Measurements from ENCODE around the gene SRGAP1.

- TF ChIP-seq, protein P1, sequence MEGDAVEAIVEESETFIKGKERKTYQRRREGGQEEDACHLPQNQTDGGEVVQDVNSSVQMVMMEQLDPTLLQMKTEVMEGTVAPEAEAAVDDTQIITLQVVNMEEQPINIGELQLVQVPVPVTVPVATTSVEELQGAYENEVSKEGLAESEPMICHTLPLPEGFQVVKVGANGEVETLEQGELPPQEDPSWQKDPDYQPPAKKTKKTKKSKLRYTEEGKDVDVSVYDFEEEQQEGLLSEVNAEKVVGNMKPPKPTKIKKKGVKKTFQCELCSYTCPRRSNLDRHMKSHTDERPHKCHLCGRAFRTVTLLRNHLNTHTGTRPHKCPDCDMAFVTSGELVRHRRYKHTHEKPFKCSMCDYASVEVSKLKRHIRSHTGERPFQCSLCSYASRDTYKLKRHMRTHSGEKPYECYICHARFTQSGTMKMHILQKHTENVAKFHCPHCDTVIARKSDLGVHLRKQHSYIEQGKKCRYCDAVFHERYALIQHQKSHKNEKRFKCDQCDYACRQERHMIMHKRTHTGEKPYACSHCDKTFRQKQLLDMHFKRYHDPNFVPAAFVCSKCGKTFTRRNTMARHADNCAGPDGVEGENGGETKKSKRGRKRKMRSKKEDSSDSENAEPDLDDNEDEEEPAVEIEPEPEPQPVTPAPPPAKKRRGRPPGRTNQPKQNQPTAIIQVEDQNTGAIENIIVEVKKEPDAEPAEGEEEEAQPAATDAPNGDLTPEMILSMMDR (IDR thresholded peaks at IDR 0.05): no peak
- TF ChIP-seq POLR2A (IDR thresholded peaks at IDR 0.05): no peak
Measured at GRCh38 chr12:64180951-64181350, 336.5 kb downstream of the SRGAP1 start.

All from upper lobe of left lung (tissue), 4 donors.